OCI-LY7 (cell line): ENCODE results near the gene PLA2G15. TPM values are rescaled to one million over a fixed set of nuclear protein-coding genes. Genes with fewer than 3 reads are reported as not detected.

Experiments used
- BruUV-seq: library from RNA; stranded (reverse); fragments of 400-500 nt; replicated peaks from 2 replicates; lab custom pipeline; 2021; lab: Mats Ljungman, UMichigan
- CTCF ChIA-PET: fragments of 300-600 bp; sonication (Branson Sonifier 250); formaldehyde crosslinking; loops from one replicate; lab custom pipeline; 2022; ENCODE audit warnings: antibody characterized with exemption; ENCODE audit not compliant: unreplicated experiment; lab: Charles Lee
- POLR2A ChIA-PET: fragments of 300-600 bp; sonication (Branson Sonifier 250); formaldehyde crosslinking; loops from one replicate; lab custom pipeline; 2022; ENCODE audit warnings: antibody characterized with exemption; lab: Charles Lee
- DNase-seq: peaks from one replicate; pipeline ENCODE4 v3.0.0-alpha.2; 2015; ENCODE audit warnings: low spot score
- H2AFZ ChIP-seq: fragments of 200-600 bp; sonication (generic), shearing (Covaris generic); 2 replicates; pipeline ENCODE4 v1.6.1; 2014; ENCODE audit warnings: mild to moderate bottlenecking, antibody characterized with exemption, low read length, moderate library complexity
- H3K27ac ChIP-seq: fragments of 200-600 bp; sonication (generic); 2 replicates; pipeline ENCODE4 v1.5.1; 2014; ENCODE audit warnings: mixed run types, low read depth, mild to moderate bottlenecking, moderate library complexity, low read length, inconsistent platforms; ENCODE audit not compliant: poor library complexity, severe bottlenecking
- H3K36me3 ChIP-seq: fragments of 200-600 bp; sonication (generic); 2 replicates; pipeline ENCODE4 v1.6.1; 2014; ENCODE audit warnings: mild to moderate bottlenecking, antibody characterized with exemption, low read length, moderate library complexity, mixed read lengths; ENCODE audit not compliant: insufficient read depth
- H3K4me1 ChIP-seq: fragments of 200-600 bp; sonication (generic); 2 replicates; pipeline ENCODE4 v1.5.1; 2014; ENCODE audit warnings: mild to moderate bottlenecking, low read length; ENCODE audit not compliant: insufficient read depth, poor library complexity, severe bottlenecking
- H3K4me2 ChIP-seq: fragments of 200-600 bp; sonication (generic); 2 replicates; pipeline ENCODE4 v1.6.1; 2014; ENCODE audit warnings: mild to moderate bottlenecking, low read length
- H3K4me3 ChIP-seq: fragments of 200-600 bp; sonication (generic); 2 replicates; pipeline ENCODE4 v1.5.1; 2014; ENCODE audit warnings: mild to moderate bottlenecking, low read depth, low read length; ENCODE audit not compliant: poor library complexity, severe bottlenecking
- H3K79me2 ChIP-seq: fragments of 200-600 bp; sonication (generic); 2 replicates; pipeline ENCODE4 v1.6.1; 2016; ENCODE audit warnings: low read depth, mild to moderate bottlenecking, low read length, moderate library complexity, mixed read lengths; ENCODE audit not compliant: insufficient read depth
- H3K9me2 ChIP-seq: fragments of 200-600 bp; sonication (generic); 2 replicates; pipeline ENCODE4 v1.6.1; 2016; ENCODE audit warnings: mild to moderate bottlenecking, low read length, mixed read lengths; ENCODE audit not compliant: insufficient read depth
- H3K9me3 ChIP-seq: fragments of 200-600 bp; sonication (generic); 2 replicates; pipeline ENCODE4 v1.6.1; 2014; ENCODE audit warnings: mild to moderate bottlenecking, mixed run types, low read length, mixed read lengths
- H4K20me1 ChIP-seq: fragments of 200-600 bp; sonication (generic); 2 replicates; pipeline ENCODE4 v1.6.1; 2014; ENCODE audit warnings: mild to moderate bottlenecking, antibody characterized with exemption, low read length, moderate library complexity, mixed read lengths; ENCODE audit not compliant: insufficient read depth
- CTCF ChIP-seq: fragments of 200-600 bp; sonication (generic); conservative IDR thresholded peaks from 2 replicates; pipeline ENCODE4 v1.5.1; 2014; ENCODE audit warnings: mild to moderate bottlenecking, antibody characterized with exemption, low read length, moderate library complexity, mixed read lengths
- EZH2phosphoT487 ChIP-seq: fragments of 200-600 bp; sonication (generic); IDR thresholded peaks from 2 replicates; pipeline ENCODE4 v1.6.1; 2018; ENCODE audit warnings: low read depth, borderline replicate concordance, mild to moderate bottlenecking, mixed run types, antibody characterized with exemption, low read length, moderate library complexity, mixed read lengths
- intact Hi-C: fragments of 100-400 bp; cut with micrococcal nuclease; formaldehyde crosslinking; loops from one replicate; pipeline ENCODE4 v1.10.0; 2022; ENCODE audit not compliant: unreplicated experiment
- total RNA-seq, 2 experiments: library from RNA; depleted of rRNA in 1 of 2; stranded (reverse); fragments of >200 nt in 1 of 2; shearing (Covaris generic) in 1 of 2; gene quantifications; 2 replicates each; pipeline ENCODE4 v1.2.3, GENCODE V29; 2014 to 2022

Gene PLA2G15
- total RNA-seq, 2 experiments from 2014 or later: 27.5 to 46.2 TPM

- no peaks in the 10 kb centered on the region for H4K20me1 ChIP-seq
- H3K9me3 ChIP-seq: no peaks in the 10 kb centered on the region
- H3K79me2 ChIP-seq: no peaks in the 10 kb centered on the region
- no peak for DNase-seq
- TF ChIP-seq CTCF (no peak), EZH2phosphoT487 (no peak)
- H3K4me2 ChIP-seq: no peak overlapping the region
- ChIA-PET CTCF (interaction anchor here (0.5 kb wide), 1 partner anchor 13 kb away, joined by 3 read pairs; no protein-coding TSS in a partner anchor), POLR2A (interaction anchor here (0.6 to 0.7 kb wide), 3 partner anchors 11 to 125 kb away, joined by 4 to 6 read pairs (median 5); no protein-coding TSS in a partner anchor)
- H3K27ac ChIP-seq: no peak overlapping the region
- intact Hi-C loops: no loop called here
- H3K9me2 ChIP-seq: no peaks in the 10 kb centered on the region
- peaks cover 46% of the 10 kb centered on the region; the same call in 1 of the 2 replicates for H3K36me3 ChIP-seq
- peaks cover 32% of the 10 kb centered on the region for H3K4me1 ChIP-seq
- no peak overlapping the region for H3K4me3 ChIP-seq
- no TSS peak for BruUV-seq
- H2AFZ ChIP-seq: no peak overlapping the region
Measured at GRCh38 chr16:68226116-68226515, 19.1 kb upstream of the PLA2G15 start.

- intact Hi-C loops: no loop called here
- peak overlapping the region; percentile 2 for H3K4me2 ChIP-seq
- no peak overlapping the region for H2AFZ ChIP-seq
- POLR2A ChIA-PET: interaction anchor here (0.6 to 1.6 kb wide), 3 partner anchors 15 to 157 kb away, joined by 3 to 6 read pairs (median 4); no protein-coding TSS in a partner anchor
- peak; percentile 72 for DNase-seq
- no peak overlapping the region for H3K4me3 ChIP-seq
- peak overlapping the region; percentile 43 for H3K27ac ChIP-seq
- no peak for TF ChIP-seq CTCF
- TF ChIP-seq EZH2phosphoT487: no peak
- no peaks in the 10 kb centered on the region for H4K20me1 ChIP-seq
- peaks cover 32% of the 10 kb centered on the region for H3K4me1 ChIP-seq
- H3K36me3 ChIP-seq: peaks cover 38% of the 10 kb centered on the region; the same call in 1 of the 2 replicates
- H3K9me2 ChIP-seq: no peaks in the 10 kb centered on the region
- no peaks in the 10 kb centered on the region for H3K9me3 ChIP-seq
- no peaks in the 10 kb centered on the region for H3K79me2 ChIP-seq
- no TSS peak for BruUV-seq
- CTCF ChIA-PET: interaction anchor here (1.5 kb wide), 1 partner anchor 134 kb away, joined by 8 read pairs; no protein-coding TSS in a partner anchor
Measured at GRCh38 chr16:68227183-68227793, 17.9 kb upstream of the PLA2G15 start.
